OCI-LY7 (cell line): ENCODE results near the gene CILP2. TPM values are rescaled to one million over a fixed set of nuclear protein-coding genes. Genes with fewer than 3 reads are reported as not detected.
A peak's percentile ranks its signal among the peaks of the same experiment; 100 is the strongest.

ENCODE experiments used
- BruUV-seq: library from RNA; stranded (reverse); fragments of 400-500 nt; replicated peaks from 2 replicates; lab custom pipeline; 2021; lab: Mats Ljungman, UMichigan
- CTCF ChIA-PET: fragments of 300-600 bp; sonication (Branson Sonifier 250); formaldehyde crosslinking; loops from one replicate; lab custom pipeline; 2022; ENCODE audit warnings: antibody characterized with exemption; ENCODE audit not compliant: unreplicated experiment; lab: Charles Lee
- POLR2A ChIA-PET: fragments of 300-600 bp; sonication (Branson Sonifier 250); formaldehyde crosslinking; loops from one replicate; lab custom pipeline; 2022; ENCODE audit warnings: antibody characterized with exemption; lab: Charles Lee
- DNase-seq: peaks from one replicate; pipeline ENCODE4 v3.0.0-alpha.2; 2015; ENCODE audit warnings: low spot score
- H2AFZ ChIP-seq: fragments of 200-600 bp; sonication (generic), shearing (Covaris generic); 2 replicates; pipeline ENCODE4 v1.6.1; 2014; ENCODE audit warnings: mild to moderate bottlenecking, antibody characterized with exemption, low read length, moderate library complexity
- H3K27ac ChIP-seq: fragments of 200-600 bp; sonication (generic); 2 replicates; pipeline ENCODE4 v1.5.1; 2014; ENCODE audit warnings: mixed run types, low read depth, mild to moderate bottlenecking, moderate library complexity, low read length, inconsistent platforms; ENCODE audit not compliant: poor library complexity, severe bottlenecking
- H3K36me3 ChIP-seq: fragments of 200-600 bp; sonication (generic); 2 replicates; pipeline ENCODE4 v1.6.1; 2014; ENCODE audit warnings: mild to moderate bottlenecking, antibody characterized with exemption, low read length, moderate library complexity, mixed read lengths; ENCODE audit not compliant: insufficient read depth
- H3K4me1 ChIP-seq: fragments of 200-600 bp; sonication (generic); 2 replicates; pipeline ENCODE4 v1.5.1; 2014; ENCODE audit warnings: mild to moderate bottlenecking, low read length; ENCODE audit not compliant: insufficient read depth, poor library complexity, severe bottlenecking
- H3K4me2 ChIP-seq: fragments of 200-600 bp; sonication (generic); 2 replicates; pipeline ENCODE4 v1.6.1; 2014; ENCODE audit warnings: mild to moderate bottlenecking, low read length
- H3K4me3 ChIP-seq: fragments of 200-600 bp; sonication (generic); 2 replicates; pipeline ENCODE4 v1.5.1; 2014; ENCODE audit warnings: mild to moderate bottlenecking, low read depth, low read length; ENCODE audit not compliant: poor library complexity, severe bottlenecking
- H3K79me2 ChIP-seq: fragments of 200-600 bp; sonication (generic); 2 replicates; pipeline ENCODE4 v1.6.1; 2016; ENCODE audit warnings: low read depth, mild to moderate bottlenecking, low read length, moderate library complexity, mixed read lengths; ENCODE audit not compliant: insufficient read depth
- H3K9me2 ChIP-seq: fragments of 200-600 bp; sonication (generic); 2 replicates; pipeline ENCODE4 v1.6.1; 2016; ENCODE audit warnings: mild to moderate bottlenecking, low read length, mixed read lengths; ENCODE audit not compliant: insufficient read depth
- H3K9me3 ChIP-seq: fragments of 200-600 bp; sonication (generic); 2 replicates; pipeline ENCODE4 v1.6.1; 2014; ENCODE audit warnings: mild to moderate bottlenecking, mixed run types, low read length, mixed read lengths
- H4K20me1 ChIP-seq: fragments of 200-600 bp; sonication (generic); 2 replicates; pipeline ENCODE4 v1.6.1; 2014; ENCODE audit warnings: mild to moderate bottlenecking, antibody characterized with exemption, low read length, moderate library complexity, mixed read lengths; ENCODE audit not compliant: insufficient read depth
- CTCF ChIP-seq: fragments of 200-600 bp; sonication (generic); conservative IDR thresholded peaks from 2 replicates; pipeline ENCODE4 v1.5.1; 2014; ENCODE audit warnings: mild to moderate bottlenecking, antibody characterized with exemption, low read length, moderate library complexity, mixed read lengths
- EZH2phosphoT487 ChIP-seq: fragments of 200-600 bp; sonication (generic); IDR thresholded peaks from 2 replicates; pipeline ENCODE4 v1.6.1; 2018; ENCODE audit warnings: low read depth, borderline replicate concordance, mild to moderate bottlenecking, mixed run types, antibody characterized with exemption, low read length, moderate library complexity, mixed read lengths
- intact Hi-C: fragments of 100-400 bp; cut with micrococcal nuclease; formaldehyde crosslinking; loops from one replicate; pipeline ENCODE4 v1.10.0; 2022; ENCODE audit not compliant: unreplicated experiment
- total RNA-seq, 2 experiments: library from RNA; depleted of rRNA in 1 of 2; stranded (reverse); fragments of >200 nt in 1 of 2; shearing (Covaris generic) in 1 of 2; gene quantifications; 2 replicates each; pipeline ENCODE4 v1.2.3, GENCODE V29; 2014 to 2022

CILP2 gene
- total RNA-seq, 2 experiments from 2014 or later: 0.19 to 0.51 TPM

GRCh38 chr19:19505669-19506326 lies 32.3 kb upstream of the CILP2 start:
- ChIA-PET CTCF (no interaction called here), POLR2A (no interaction called here)
- Histone ChIP-seq H3K36me3 (peaks cover 72% of the 10 kb centered on the region), H3K4me1 (peaks cover 10% of the 10 kb centered on the region), H3K79me2 (no peaks in the 10 kb centered on the region), H3K9me2 (no peaks in the 10 kb centered on the region), H3K27ac (no peak overlapping the region), H4K20me1 (no peaks in the 10 kb centered on the region), H3K4me3 (no peak overlapping the region), H2AFZ (no peak overlapping the region), H3K4me2 (no peak overlapping the region), H3K9me3 (no peaks in the 10 kb centered on the region)
- no peak for TF ChIP-seq CTCF
- DNase-seq: no peak
- no TSS peak for BruUV-seq
- intact Hi-C loops: no loop called here

GRCh38 chr19:19506592-19506991 lies 31.5 kb upstream of the CILP2 start:
- Histone ChIP-seq H3K9me2 (no peaks in the 10 kb centered on the region), H4K20me1 (no peaks in the 10 kb centered on the region), H2AFZ (no peak overlapping the region), H3K4me2 (no peak overlapping the region), H3K9me3 (no peaks in the 10 kb centered on the region), H3K4me3 (no peak overlapping the region), H3K36me3 (peaks cover 64% of the 10 kb centered on the region), H3K4me1 (peaks cover 10% of the 10 kb centered on the region), H3K79me2 (no peaks in the 10 kb centered on the region), H3K27ac (no peak overlapping the region)
- intact Hi-C loops: no loop called here
- DNase-seq: no peak
- ChIA-PET POLR2A (interaction anchor here (1.0 kb wide), 1 partner anchor 9 kb away, joined by 3 read pairs; the partner anchor contains the start of genes NDUFA13 and TSSK6), CTCF (interaction anchor here (0.5 kb wide), 1 partner anchor 14 kb away, joined by 7 read pairs; no protein-coding TSS in a partner anchor)
- BruUV-seq: TSS peak; percentile 74
- TF ChIP-seq CTCF (no peak), EZH2phosphoT487 (no peak)

GRCh38 chr19:19507354-19507753 lies 30.7 kb upstream of the CILP2 start:
- CTCF ChIA-PET: no interaction called here
- H3K9me3 ChIP-seq: no peaks in the 10 kb centered on the region
- intact Hi-C loops: no loop called here
- no peak overlapping the region for H3K27ac ChIP-seq
- H3K79me2 ChIP-seq: no peaks in the 10 kb centered on the region
- H3K4me3 ChIP-seq: no peak overlapping the region
- no peak for DNase-seq
- TF ChIP-seq EZH2phosphoT487 (no peak), CTCF (no peak)
- POLR2A ChIA-PET: interaction anchor here (0.7 to 1.0 kb wide), 3 partner anchors 9 to 84 kb away, joined by 3 to 5 read pairs (median 4); partner anchors contain the start of genes NDUFA13 and TSSK6
- H3K4me2 ChIP-seq: no peak overlapping the region
- H3K9me2 ChIP-seq: no peaks in the 10 kb centered on the region
- H4K20me1 ChIP-seq: no peaks in the 10 kb centered on the region
- peaks cover 10% of the 10 kb centered on the region for H3K4me1 ChIP-seq
- no peak overlapping the region for H2AFZ ChIP-seq
- H3K36me3 ChIP-seq: peaks cover 56% of the 10 kb centered on the region
- BruUV-seq: no TSS peak
